ENCODE measurements around the gene DCLK2.

- TF ChIP-seq CTCF (IDR thresholded peaks at IDR 0.05; ENCODE audit: low read depth, low read length) (no peak), EZH2phosphoT487 (IDR thresholded peaks at IDR 0.05; ENCODE audit: low read depth) (no peak)
These were observed 53.5 kb downstream of the DCLK2 start for GRCh38 chr4:150131581-150132228.

Measured in OCI-LY3 (cell line).